Stimulated activated CD8-positive, alpha-beta memory T cell treated with anti-CD3 and anti-CD28 coated beads, Interleukin-15, amount 100 ng/mL, for 48 hours (primary cell): Measurements from ENCODE around the gene UBE2Z.

Source experiments
- DNase-seq, 2 donors: peaks; one replicate each; pipeline ENCODE4 v3.0.0-alpha.2; 2020; ENCODE audit warnings: low read depth in 2 of 2

UBE2Z gene

GRCh38 chr17:48960834-48961515 is 52.8 kb downstream of the UBE2Z start:
- DNase-seq: no peak

- no peak for DNase-seq
Measured at GRCh38 chr17:48961516-48962233, 53.5 kb downstream of the UBE2Z start.

- no peak for DNase-seq
Measured at GRCh38 chr17:48970224-48970623, 62.0 kb downstream of the UBE2Z start.

GRCh38 chr17:48970865-48971687 is 62.9 kb downstream of the UBE2Z start:
- DNase-seq: no peak

- no peak for DNase-seq
Measured at GRCh38 chr17:48972749-48973097, 64.5 kb downstream of the UBE2Z start.

- no peak for DNase-seq
Measured at GRCh38 chr17:48973806-48974205, 65.6 kb downstream of the UBE2Z start.
